DOHH2 (cell line): Measurements from ENCODE around the gene AFG3L2.

Experiments used
- H3F3A ChIP-seq: fragments of 200-600 bp; sonication (generic), shearing (Covaris generic); 2 replicates; pipeline ENCODE4 v1.6.0; 2016; ENCODE audit warnings: antibody characterized with exemption, mild to moderate bottlenecking; ENCODE audit not compliant: control insufficient read depth, insufficient read depth
- H3K27ac ChIP-seq: fragments of 200-600 bp; sonication (generic); 2 replicates; pipeline ENCODE4 v1.5.1; 2014; ENCODE audit warnings: low read depth, mild to moderate bottlenecking, low read length, moderate library complexity
- H3K27me3 ChIP-seq: fragments of 200-600 bp; sonication (generic); 2 replicates; pipeline ENCODE4 v1.6.1; 2014; ENCODE audit warnings: mild to moderate bottlenecking, low read length, mixed read lengths; ENCODE audit not compliant: control insufficient read depth
- H3K36me3 ChIP-seq: fragments of 200-600 bp; sonication (generic); 2 replicates; pipeline ENCODE4 v1.6.1; 2014; ENCODE audit warnings: mild to moderate bottlenecking, low read length, moderate library complexity, mixed read lengths; ENCODE audit not compliant: control insufficient read depth
- H3K4me1 ChIP-seq: fragments of 200-600 bp; sonication (generic); 2 replicates; pipeline ENCODE4 v1.6.1; 2014; ENCODE audit warnings: mild to moderate bottlenecking, low read length, mixed read lengths; ENCODE audit not compliant: control insufficient read depth
- H3K4me2 ChIP-seq: fragments of 200-600 bp; sonication (generic); 2 replicates; pipeline ENCODE4 v1.6.0; 2014; ENCODE audit warnings: mild to moderate bottlenecking, low read length, moderate library complexity
- H3K4me3 ChIP-seq: fragments of 200-600 bp; sonication (generic); 2 replicates; pipeline ENCODE4 v1.5.1; 2014; ENCODE audit warnings: mild to moderate bottlenecking, low read length, mixed read lengths
- H3K79me2 ChIP-seq: fragments of 200-600 bp; sonication (generic); 2 replicates; pipeline ENCODE4 v1.6.1; 2014; ENCODE audit warnings: mild to moderate bottlenecking, low read length, mixed read lengths; ENCODE audit not compliant: control insufficient read depth
- H3K9me2 ChIP-seq: fragments of 200-600 bp; sonication (generic); replicated peaks from 2 replicates; pipeline ENCODE4 v1.6.1; 2014; ENCODE audit warnings: mild to moderate bottlenecking, low read length, mixed read lengths; ENCODE audit not compliant: control insufficient read depth
- H3K9me3 ChIP-seq: fragments of 200-600 bp; sonication (generic); 2 replicates; pipeline ENCODE4 v1.6.1; 2014; ENCODE audit warnings: antibody characterized with exemption, low read length, mixed read lengths; ENCODE audit not compliant: control insufficient read depth, insufficient read depth
- H4K20me1 ChIP-seq: fragments of 200-600 bp; sonication (generic); 2 replicates; pipeline ENCODE4 v1.6.0; 2014; ENCODE audit warnings: low read depth, mild to moderate bottlenecking, antibody characterized with exemption, low read length, moderate library complexity; ENCODE audit not compliant: control insufficient read depth, insufficient read depth
- EZH2phosphoT487 ChIP-seq: fragments of 200-600 bp; sonication (generic); IDR thresholded peaks from 2 replicates; pipeline ENCODE4 v1.6.1; 2017; ENCODE audit warnings: borderline replicate concordance, mild to moderate bottlenecking, antibody characterized with exemption, low read length, moderate library complexity, mixed read lengths
- TF ChIP-seq, protein P1 (sequence below): fragments of 200-600 bp; sonication (generic); IDR thresholded peaks from one replicate; pipeline ENCODE4 v1.5.1; 2014; ENCODE audit warnings: antibody characterized with exemption, mild to moderate bottlenecking, low read depth, low read length; ENCODE audit not compliant: poor library complexity, severe bottlenecking

AFG3L2 gene

GRCh38 chr18:12361770-12362378 lies 15.2 kb downstream of the AFG3L2 start:
- TF ChIP-seq, protein P1, sequence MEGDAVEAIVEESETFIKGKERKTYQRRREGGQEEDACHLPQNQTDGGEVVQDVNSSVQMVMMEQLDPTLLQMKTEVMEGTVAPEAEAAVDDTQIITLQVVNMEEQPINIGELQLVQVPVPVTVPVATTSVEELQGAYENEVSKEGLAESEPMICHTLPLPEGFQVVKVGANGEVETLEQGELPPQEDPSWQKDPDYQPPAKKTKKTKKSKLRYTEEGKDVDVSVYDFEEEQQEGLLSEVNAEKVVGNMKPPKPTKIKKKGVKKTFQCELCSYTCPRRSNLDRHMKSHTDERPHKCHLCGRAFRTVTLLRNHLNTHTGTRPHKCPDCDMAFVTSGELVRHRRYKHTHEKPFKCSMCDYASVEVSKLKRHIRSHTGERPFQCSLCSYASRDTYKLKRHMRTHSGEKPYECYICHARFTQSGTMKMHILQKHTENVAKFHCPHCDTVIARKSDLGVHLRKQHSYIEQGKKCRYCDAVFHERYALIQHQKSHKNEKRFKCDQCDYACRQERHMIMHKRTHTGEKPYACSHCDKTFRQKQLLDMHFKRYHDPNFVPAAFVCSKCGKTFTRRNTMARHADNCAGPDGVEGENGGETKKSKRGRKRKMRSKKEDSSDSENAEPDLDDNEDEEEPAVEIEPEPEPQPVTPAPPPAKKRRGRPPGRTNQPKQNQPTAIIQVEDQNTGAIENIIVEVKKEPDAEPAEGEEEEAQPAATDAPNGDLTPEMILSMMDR: no peak
- no peak for TF ChIP-seq EZH2phosphoT487
- H3K27me3 ChIP-seq: no peaks in the 10 kb centered on the region
- H3K36me3 ChIP-seq: peaks cover 93% of the 10 kb centered on the region
- H3K27ac ChIP-seq: no peak overlapping the region
- no peaks in the 10 kb centered on the region for H3K9me2 ChIP-seq
- H3K79me2 ChIP-seq: peaks cover 10% of the 10 kb centered on the region
- H3K4me3 ChIP-seq: no peak overlapping the region
- no peaks in the 10 kb centered on the region for H3K9me3 ChIP-seq
- H4K20me1 ChIP-seq: no peaks in the 10 kb centered on the region
- no peak overlapping the region for H3K4me2 ChIP-seq
- no peaks in the 10 kb centered on the region for H3K4me1 ChIP-seq
- no peaks in the 10 kb centered on the region for H3F3A ChIP-seq

- Histone ChIP-seq H3K27ac (no peak overlapping the region), H3F3A (no peaks in the 10 kb centered on the region), H3K36me3 (peaks cover 92% of the 10 kb centered on the region), H3K79me2 (peaks cover 3% of the 10 kb centered on the region; the same call in 1 of the 2 replicates), H3K4me1 (no peaks in the 10 kb centered on the region), H3K9me3 (no peaks in the 10 kb centered on the region), H3K4me2 (no peak overlapping the region), H3K4me3 (no peak overlapping the region), H3K27me3 (no peaks in the 10 kb centered on the region), H4K20me1 (no peaks in the 10 kb centered on the region), H3K9me2 (no peaks in the 10 kb centered on the region)
- TF ChIP-seq EZH2phosphoT487: no peak
- TF ChIP-seq, protein P1: no peak
Observed at GRCh38 chr18:12359515-12359927, 17.5 kb downstream of the AFG3L2 start.

GRCh38 chr18:12352188-12352587 lies 24.8 kb downstream of the AFG3L2 start:
- no peaks in the 10 kb centered on the region for H4K20me1 ChIP-seq
- no peak for TF ChIP-seq EZH2phosphoT487
- TF ChIP-seq, protein P1: no peak
- peaks cover 86% of the 10 kb centered on the region for H3K36me3 ChIP-seq
- no peaks in the 10 kb centered on the region for H3F3A ChIP-seq
- H3K4me1 ChIP-seq: no peaks in the 10 kb centered on the region
- no peaks in the 10 kb centered on the region for H3K27me3 ChIP-seq
- H3K9me2 ChIP-seq: no peaks in the 10 kb centered on the region
- H3K4me2 ChIP-seq: no peak overlapping the region
- no peak overlapping the region for H3K27ac ChIP-seq
- H3K4me3 ChIP-seq: no peak overlapping the region
- no peaks in the 10 kb centered on the region for H3K79me2 ChIP-seq
- no peaks in the 10 kb centered on the region for H3K9me3 ChIP-seq
